CD1c-positive myeloid dendritic cell (primary cell): ENCODE measurements around the gene UBN1.
"Not testable (repeated sequence)": the region's sequence is repeated elsewhere in the genome, so short reads cannot be mapped to it uniquely, and the experiment has no call there.

ENCODE experiments used
- DNase-seq: peaks from one replicate; pipeline ENCODE4 v3.0.0-alpha.2; 2016; ENCODE audit errors: extremely low spot score

The UBN1 gene

GRCh38 chr16:4884209-4884608 is 36.9 kb downstream of the UBN1 start:
- DNase-seq: no peak

GRCh38 chr16:4884972-4885874 is 37.9 kb downstream of the UBN1 start:
- no peak for DNase-seq

GRCh38 chr16:4886151-4886550 is 38.9 kb downstream of the UBN1 start:
- DNase-seq: no peak

- no peak for DNase-seq
Measured at GRCh38 chr16:4888428-4889135, 41.3 kb downstream of the UBN1 start.

- no peak for DNase-seq
Measured at GRCh38 chr16:4890026-4890425, 42.7 kb downstream of the UBN1 start.

DNA sequence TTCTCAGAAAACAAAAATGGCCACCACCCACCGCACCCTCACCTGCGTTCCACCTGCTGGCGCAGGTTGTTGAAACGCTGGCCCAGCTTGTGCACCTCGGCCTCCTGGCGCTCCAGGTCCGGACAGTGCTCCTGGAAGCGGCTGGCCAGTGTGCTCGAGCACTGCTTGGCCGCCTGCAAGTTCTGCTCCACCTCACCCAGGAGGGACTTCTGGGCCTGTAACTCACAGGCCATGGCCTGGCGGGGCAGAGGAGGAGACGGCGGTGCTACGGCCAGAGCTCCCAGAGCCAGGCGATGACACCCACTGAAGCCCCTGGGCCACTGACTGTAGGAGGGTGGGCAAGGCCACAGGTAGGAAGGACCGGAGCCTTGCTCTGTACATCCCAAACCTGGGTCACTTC is 43.4 kb downstream of the UBN1 start:
- DNase-seq: no peak

DNA sequence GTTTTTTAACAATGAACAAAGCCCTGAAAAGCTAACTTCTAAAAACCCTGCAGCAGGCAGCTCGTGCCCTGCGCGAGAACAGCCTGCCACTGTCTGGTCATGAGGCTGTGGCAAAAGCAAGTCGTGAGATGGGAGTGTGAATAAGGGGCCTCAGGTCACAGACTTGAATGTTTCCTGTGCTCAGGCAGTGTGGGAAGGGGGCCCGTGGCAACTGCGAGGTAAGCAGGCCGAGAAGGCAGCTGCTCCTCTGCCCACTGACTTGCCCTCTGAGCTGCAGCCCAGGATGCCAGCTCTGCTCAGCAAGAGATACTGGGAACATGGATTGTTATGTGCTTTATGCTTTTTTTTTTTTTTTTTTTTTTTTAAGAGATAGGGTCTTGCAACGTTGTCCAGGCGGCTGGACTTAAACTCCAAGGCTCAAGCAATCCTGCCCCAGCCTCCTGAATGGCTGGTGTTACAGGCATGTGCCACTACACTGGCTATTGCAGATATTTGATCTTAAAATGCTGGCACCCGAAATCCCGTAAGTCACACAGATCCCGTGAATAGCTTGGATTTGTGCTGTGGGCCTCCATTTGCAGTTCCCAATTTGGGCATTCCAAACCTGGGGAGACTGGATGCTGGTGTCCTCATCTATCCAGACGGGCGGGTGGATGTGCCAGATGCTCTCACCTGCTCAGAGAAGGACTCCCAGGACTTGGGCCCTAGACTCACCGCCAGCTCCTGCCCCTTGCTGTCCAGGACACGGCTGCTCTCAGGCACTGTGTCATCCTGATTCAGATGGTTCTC is 44.0 kb downstream of the UBN1 start:
- DNase-seq: no peak

DNA sequence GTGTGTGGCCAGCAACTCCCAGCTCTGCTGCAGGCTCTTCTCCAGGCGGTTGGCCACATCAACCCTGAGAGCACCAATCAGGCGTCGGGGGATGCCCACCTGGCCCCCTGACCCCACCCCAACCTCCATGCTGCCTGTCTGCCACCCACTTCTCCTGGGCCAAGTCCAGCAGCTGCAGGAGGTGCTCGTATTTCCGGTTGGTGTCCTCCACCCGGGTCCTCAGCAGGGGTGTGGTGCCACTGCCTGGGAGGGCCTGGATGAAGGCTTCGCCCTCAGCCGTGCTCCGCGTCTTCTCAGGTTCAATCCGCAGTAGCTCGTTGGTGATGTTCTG is 44.6 kb downstream of the UBN1 start:
- DNase-seq: no peak

DNA sequence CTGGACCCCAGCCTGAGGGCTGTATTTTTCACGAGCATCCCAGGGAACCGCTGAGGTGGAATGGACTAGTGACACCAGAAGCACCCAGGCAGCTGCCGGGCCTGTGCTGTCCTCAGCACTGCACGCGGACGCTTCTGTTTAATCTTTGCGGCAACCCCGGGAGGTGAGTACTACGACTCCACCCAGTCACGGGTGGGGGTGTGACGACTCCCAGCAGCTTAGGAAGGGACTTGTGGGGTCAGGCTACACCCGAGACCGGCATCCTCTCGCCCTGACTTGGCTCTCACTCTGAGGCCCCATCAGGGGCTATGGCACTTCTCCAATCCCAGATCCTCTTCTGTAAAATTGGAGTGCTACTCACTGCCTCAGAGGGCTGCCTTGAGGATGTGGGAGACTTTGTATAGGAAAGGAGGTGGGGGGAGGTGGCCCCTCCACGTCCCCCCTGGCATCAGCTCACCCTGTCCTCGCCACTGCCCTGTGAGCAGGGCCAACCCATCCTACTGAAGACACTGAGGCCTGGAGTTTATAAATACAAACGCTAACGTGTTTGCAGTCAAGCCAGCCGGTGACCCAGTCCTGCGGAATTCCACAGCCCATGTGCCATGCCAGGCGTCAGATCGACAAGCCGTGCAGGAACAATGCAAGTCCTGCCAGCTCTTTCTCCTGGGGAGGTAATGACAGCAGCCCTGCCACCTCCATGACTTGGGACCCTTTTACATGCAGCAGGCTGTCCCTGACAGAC is 45.3 kb downstream of the UBN1 start:
- peak; percentile 18 for DNase-seq

- no peak for DNase-seq
Measured at GRCh38 chr16:4893103-4893862, 46.0 kb downstream of the UBN1 start.

DNA sequence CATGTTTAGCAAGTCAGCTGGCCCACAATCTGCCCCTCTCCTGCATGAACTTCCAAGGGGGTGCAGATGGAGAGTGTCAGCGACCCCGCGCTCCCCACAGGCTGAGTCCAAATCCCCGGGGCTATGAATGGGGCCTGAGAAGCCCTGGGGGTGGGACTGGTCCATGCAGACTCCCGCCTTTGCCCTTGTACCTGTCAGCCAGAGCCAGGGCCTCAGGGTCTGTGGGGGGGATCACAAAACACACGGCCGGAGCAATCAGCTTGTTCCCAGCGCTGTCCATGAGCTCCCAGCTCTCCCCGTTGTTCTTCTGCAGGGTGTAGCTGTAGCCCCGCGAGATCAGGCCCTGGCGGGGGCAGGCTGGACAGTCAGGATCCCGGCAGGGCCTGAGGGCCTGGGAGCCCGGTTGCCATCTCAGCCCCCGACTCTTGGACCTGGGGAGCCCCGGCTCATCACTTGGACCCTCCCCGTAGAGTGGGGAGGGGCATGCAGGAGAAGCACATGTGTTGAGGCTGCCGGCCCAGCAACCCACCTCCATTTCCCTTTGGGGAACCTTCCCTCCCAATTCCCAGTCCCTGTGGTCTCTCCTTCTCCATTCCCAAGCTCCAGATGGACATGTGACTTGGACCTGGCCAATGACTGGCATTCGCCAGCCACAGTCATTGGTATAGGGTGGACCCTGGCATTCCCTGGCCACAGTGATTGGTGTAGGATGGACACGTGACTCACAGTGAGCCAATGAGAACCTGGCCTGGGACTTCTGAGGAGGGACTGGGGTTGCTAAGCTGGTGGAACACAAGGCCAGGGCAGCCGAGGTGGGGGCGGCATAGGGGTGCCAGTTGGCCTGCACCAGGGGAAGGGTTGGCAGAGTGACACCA is 47.2 kb downstream of the UBN1 start:
- DNase-seq: peak; percentile 3

DNA sequence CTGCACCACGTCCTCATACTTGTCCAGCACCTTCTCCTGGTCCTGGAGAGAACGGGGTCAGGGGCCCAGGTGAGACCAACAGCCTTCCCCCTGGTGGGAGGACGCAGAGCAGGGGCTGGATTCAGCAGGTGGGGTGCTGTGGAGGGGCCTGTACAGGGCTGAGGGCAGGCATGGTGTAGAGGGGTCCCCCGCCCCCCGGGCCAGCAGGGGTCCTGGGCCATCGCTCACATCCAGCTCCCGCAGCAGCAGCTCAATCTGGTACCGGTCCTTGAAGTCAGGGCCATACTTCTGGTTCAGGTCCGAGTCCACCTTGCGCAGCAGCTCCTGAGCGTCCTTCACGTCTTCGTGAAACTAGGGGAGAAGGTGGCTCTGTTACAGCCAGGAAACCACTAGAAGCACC is 48.1 kb downstream of the UBN1 start:
- DNase-seq: no peak

- not testable (repeated sequence) for DNase-seq
Measured at GRCh38 chr16:4896761-4897160, 49.5 kb downstream of the UBN1 start.

GRCh38 chr16:4897328-4897727 is 50.0 kb downstream of the UBN1 start:
- no peak for DNase-seq

GRCh38 chr16:4898811-4899473 is 51.7 kb downstream of the UBN1 start:
- no peak for DNase-seq

DNA sequence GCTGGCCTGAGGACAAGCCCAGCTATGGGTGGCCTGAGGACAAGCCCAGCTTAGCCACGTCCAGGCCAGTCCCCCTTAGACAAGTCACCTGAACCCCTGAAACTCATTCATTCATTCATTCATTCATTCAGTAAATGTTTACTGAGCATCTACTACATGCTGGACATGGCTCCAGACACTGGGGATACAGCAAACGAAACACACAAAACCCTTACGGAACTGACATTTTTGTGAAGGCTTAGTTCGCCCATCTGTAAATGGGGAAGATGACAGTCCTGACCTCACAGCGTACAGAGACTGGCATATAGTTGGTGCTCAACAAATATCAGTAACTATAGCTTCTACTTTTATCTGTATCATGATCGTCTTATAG is 52.2 kb downstream of the UBN1 start:
- no peak for DNase-seq

GRCh38 chr16:4900036-4900435 is 52.8 kb downstream of the UBN1 start:
- DNase-seq: no peak

- no peak for DNase-seq
Measured at GRCh38 chr16:4900750-4901149, 53.5 kb downstream of the UBN1 start.

- no peak for DNase-seq
Measured at GRCh38 chr16:4902038-4902437, 54.8 kb downstream of the UBN1 start.
